Activated CD8-positive, alpha-beta memory T cell treated with anti-CD3 and anti-CD28 coated beads, Interleukin-2, amount 10 ng/mL, durations not matched to agents 7 days and 5 days (primary cell): Measurements from ENCODE around the gene RANBP10. TPM values are rescaled to one million over a fixed set of nuclear protein-coding genes. Genes with fewer than 3 reads are reported as not detected.

Source experiments
- ATAC-seq: fragments of 150-1000 bp; cut with Tn5 transposase; one replicate; pipeline ENCODE4 v1.10.0; 2021; ENCODE audit warnings: moderate library complexity
- CTCF ChIA-PET: fragments of 350-600 bp; sonication (Branson Sonifier 250); formaldehyde crosslinking; loops from one replicate; lab custom pipeline; 2021; ENCODE audit warnings: antibody characterized with exemption; lab: Charles Lee
- DNase-seq: peaks from one replicate; pipeline ENCODE4 v3.0.0-alpha.2; 2020
- H3K27ac Mint-ChIP-seq: one replicate; pipeline ENCODE4 v1.8.0; 2021; ENCODE audit warnings: mild to moderate bottlenecking, mixed read lengths
- H3K27me3 Mint-ChIP-seq: one replicate; pipeline ENCODE4 v1.8.0; 2021; ENCODE audit warnings: mixed read lengths
- H3K36me3 Mint-ChIP-seq: one replicate; pipeline ENCODE4 v1.8.0; 2021; ENCODE audit warnings: mild to moderate bottlenecking, mixed read lengths
- H3K4me1 Mint-ChIP-seq: one replicate; pipeline ENCODE4 v1.8.0; 2021; ENCODE audit warnings: mixed read lengths
- H3K4me3 Mint-ChIP-seq: one replicate; pipeline ENCODE4 v1.8.0; 2021; ENCODE audit warnings: mild to moderate bottlenecking, moderate library complexity, mixed read lengths
- H3K9me3 Mint-ChIP-seq: one replicate; pipeline ENCODE4 v1.8.0; 2022; ENCODE audit warnings: low read depth, mixed read lengths
- total RNA-seq, 2 experiments: library from RNA; stranded (reverse); gene quantifications; one replicate each; pipeline ENCODE4 v1.2.3, GENCODE V29; 2021

Gene RANBP10
- total RNA-seq, 2 experiments from 2014 or later: 21.2 to 23.7 TPM

DNA sequence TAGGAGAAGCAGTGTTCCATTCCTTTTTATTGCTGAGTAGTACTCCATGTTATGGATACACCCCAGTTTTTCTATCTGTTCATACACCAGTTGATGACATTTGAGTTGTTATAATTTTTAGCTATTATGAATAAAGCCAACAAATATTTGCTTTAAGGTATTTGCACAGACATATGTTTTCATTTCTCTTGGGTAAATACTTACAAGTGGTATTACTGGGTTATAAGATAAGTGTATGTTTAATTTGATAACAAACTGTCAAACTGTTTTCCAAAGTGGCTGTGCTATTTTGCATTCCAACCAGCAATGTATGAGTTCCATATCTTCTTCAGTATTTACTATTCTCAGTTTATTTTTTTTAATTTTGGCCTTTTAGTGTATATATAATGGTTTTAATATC lies 59.5 kb downstream of the RANBP10 start:
- Mint-ChIP-seq H3K36me3 (peaks cover 2% of the 10 kb centered on the region), H3K9me3 (no peaks in the 10 kb centered on the region), H3K4me3 (no peak overlapping the region), H3K4me1 (no peaks in the 10 kb centered on the region), H3K27me3 (no peaks in the 10 kb centered on the region), H3K27ac (no peak overlapping the region)
- DNase-seq: no peak
- ATAC-seq: no peak
- CTCF ChIA-PET: no interaction called here

GRCh38 chr16:67741118-67741517 lies 65.2 kb downstream of the RANBP10 start:
- Mint-ChIP-seq H3K27me3 (no peaks in the 10 kb centered on the region), H3K4me3 (no peak overlapping the region), H3K4me1 (no peaks in the 10 kb centered on the region), H3K36me3 (peaks cover 6% of the 10 kb centered on the region), H3K27ac (no peak overlapping the region), H3K9me3 (no peaks in the 10 kb centered on the region)
- no peak for DNase-seq
- ATAC-seq: no peak
- CTCF ChIA-PET: interaction anchor here (1.2 kb wide), 1 partner anchor 75 kb away, joined by 3 read pairs; no protein-coding TSS in a partner anchor

GRCh38 chr16:67740391-67740790 lies 66.0 kb downstream of the RANBP10 start:
- ATAC-seq (no peak), DNase-seq (no peak)
- Mint-ChIP-seq H3K27ac (no peak overlapping the region), H3K36me3 (peaks cover 6% of the 10 kb centered on the region), H3K27me3 (no peaks in the 10 kb centered on the region), H3K4me3 (no peak overlapping the region), H3K9me3 (no peaks in the 10 kb centered on the region), H3K4me1 (no peaks in the 10 kb centered on the region)
- CTCF ChIA-PET: interaction anchor here (1.2 kb wide), 1 partner anchor 75 kb away, joined by 3 read pairs; no protein-coding TSS in a partner anchor

GRCh38 chr16:67736858-67737257 lies 69.5 kb downstream of the RANBP10 start:
- DNase-seq: no peak
- Mint-ChIP-seq H3K4me3 (no peak overlapping the region), H3K36me3 (peaks cover 7% of the 10 kb centered on the region), H3K27me3 (no peaks in the 10 kb centered on the region), H3K27ac (no peak overlapping the region), H3K4me1 (no peaks in the 10 kb centered on the region), H3K9me3 (no peaks in the 10 kb centered on the region)
- no peak for ATAC-seq
- CTCF ChIA-PET: no interaction called here

DNA sequence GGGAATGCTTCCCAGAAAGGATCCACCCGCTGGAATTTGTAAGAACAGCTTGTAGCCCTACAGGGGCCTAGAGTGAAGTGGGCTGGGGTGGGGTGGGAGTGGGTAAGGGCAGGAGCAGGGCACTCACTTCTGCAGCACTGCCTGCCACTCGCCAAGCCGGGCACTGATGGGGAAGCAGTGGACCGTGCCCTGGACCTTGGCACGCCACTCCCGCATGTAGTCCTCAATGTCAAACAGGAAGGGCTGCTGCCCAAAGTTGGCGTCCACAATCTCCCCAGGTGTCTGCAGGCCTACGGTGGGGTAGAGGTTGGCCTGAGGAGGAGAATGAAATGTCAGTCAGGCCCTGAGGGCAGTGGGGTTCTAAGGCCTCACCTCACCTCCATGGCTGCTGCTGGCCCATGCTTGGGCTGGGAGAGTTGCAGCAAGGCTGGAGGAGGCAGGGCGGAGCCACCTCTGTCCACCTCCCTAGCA lies 71.6 kb downstream of the RANBP10 start:
- CTCF ChIA-PET: no interaction called here
- Mint-ChIP-seq H3K4me3 (no peak overlapping the region), H3K36me3 (peaks cover 3% of the 10 kb centered on the region), H3K27me3 (no peaks in the 10 kb centered on the region), H3K4me1 (no peaks in the 10 kb centered on the region), H3K27ac (no peak overlapping the region), H3K9me3 (no peaks in the 10 kb centered on the region)
- DNase-seq (no peak), ATAC-seq (no peak)

GRCh38 chr16:67733734-67734470 lies 72.5 kb downstream of the RANBP10 start:
- Mint-ChIP-seq H3K9me3 (no peaks in the 10 kb centered on the region), H3K27ac (no peak overlapping the region), H3K36me3 (peaks cover 3% of the 10 kb centered on the region), H3K4me3 (no peak overlapping the region), H3K4me1 (no peaks in the 10 kb centered on the region), H3K27me3 (no peaks in the 10 kb centered on the region)
- ATAC-seq (no peak), DNase-seq (no peak)
- CTCF ChIA-PET: no interaction called here

- H3K27me3 Mint-ChIP-seq: no peaks in the 10 kb centered on the region
- DNase-seq: no peak
- peaks cover 3% of the 10 kb centered on the region for H3K36me3 Mint-ChIP-seq
- CTCF ChIA-PET: interaction anchor here (1.4 kb wide), 1 partner anchor 85 kb away, joined by 5 read pairs; no protein-coding TSS in a partner anchor
- H3K4me1 Mint-ChIP-seq: no peaks in the 10 kb centered on the region
- H3K27ac Mint-ChIP-seq: no peak overlapping the region
- ATAC-seq: no peak
- H3K9me3 Mint-ChIP-seq: no peaks in the 10 kb centered on the region
- H3K4me3 Mint-ChIP-seq: no peak overlapping the region
Measured at GRCh38 chr16:67731753-67732095, 74.6 kb downstream of the RANBP10 start.

DNA sequence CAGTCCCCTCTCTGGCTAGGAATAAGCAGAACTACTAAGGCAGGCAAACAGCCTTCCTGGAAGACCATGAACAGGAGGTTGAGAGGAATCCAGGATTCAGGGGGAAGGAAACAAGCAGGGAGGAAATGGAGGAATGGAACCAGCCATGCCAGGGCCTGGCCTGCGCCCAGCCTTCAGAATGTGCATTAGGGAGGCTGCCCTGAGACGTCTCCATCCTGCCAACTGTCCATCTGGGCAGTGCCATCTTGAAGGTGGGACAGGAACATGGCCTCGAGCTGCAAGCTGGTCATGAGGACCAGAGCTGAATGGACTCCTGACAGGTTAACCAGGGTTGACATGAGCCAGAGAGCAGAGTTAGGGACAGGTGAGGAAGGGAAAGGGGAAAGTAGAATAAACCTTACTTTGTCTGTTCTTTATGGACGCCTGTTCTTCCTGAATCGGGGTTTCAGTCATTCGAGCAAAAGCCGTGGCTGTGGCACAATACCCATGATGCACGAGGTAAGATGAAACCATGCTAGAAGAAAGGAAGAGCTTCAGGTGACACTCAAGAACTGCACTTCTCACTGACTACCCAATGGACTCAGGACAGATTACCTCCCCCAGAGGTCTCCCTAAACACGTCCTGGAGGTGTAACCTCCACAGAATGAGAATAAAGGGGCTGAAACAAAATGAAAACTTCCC lies 75.1 kb downstream of the RANBP10 start:
- no peaks in the 10 kb centered on the region for H3K27me3 Mint-ChIP-seq
- CTCF ChIA-PET: no interaction called here
- H3K36me3 Mint-ChIP-seq: peaks cover 1% of the 10 kb centered on the region
- H3K4me1 Mint-ChIP-seq: no peaks in the 10 kb centered on the region
- ATAC-seq (no peak), DNase-seq (no peak)
- no peaks in the 10 kb centered on the region for H3K9me3 Mint-ChIP-seq
- no peak overlapping the region for H3K27ac Mint-ChIP-seq
- no peak overlapping the region for H3K4me3 Mint-ChIP-seq

GRCh38 chr16:67730326-67730725 lies 76.0 kb downstream of the RANBP10 start:
- Mint-ChIP-seq H3K27me3 (no peaks in the 10 kb centered on the region), H3K27ac (no peak overlapping the region), H3K36me3 (peaks cover 1% of the 10 kb centered on the region), H3K4me1 (no peaks in the 10 kb centered on the region), H3K4me3 (no peak overlapping the region), H3K9me3 (no peaks in the 10 kb centered on the region)
- CTCF ChIA-PET: no interaction called here
- ATAC-seq (no peak), DNase-seq (no peak)

DNA sequence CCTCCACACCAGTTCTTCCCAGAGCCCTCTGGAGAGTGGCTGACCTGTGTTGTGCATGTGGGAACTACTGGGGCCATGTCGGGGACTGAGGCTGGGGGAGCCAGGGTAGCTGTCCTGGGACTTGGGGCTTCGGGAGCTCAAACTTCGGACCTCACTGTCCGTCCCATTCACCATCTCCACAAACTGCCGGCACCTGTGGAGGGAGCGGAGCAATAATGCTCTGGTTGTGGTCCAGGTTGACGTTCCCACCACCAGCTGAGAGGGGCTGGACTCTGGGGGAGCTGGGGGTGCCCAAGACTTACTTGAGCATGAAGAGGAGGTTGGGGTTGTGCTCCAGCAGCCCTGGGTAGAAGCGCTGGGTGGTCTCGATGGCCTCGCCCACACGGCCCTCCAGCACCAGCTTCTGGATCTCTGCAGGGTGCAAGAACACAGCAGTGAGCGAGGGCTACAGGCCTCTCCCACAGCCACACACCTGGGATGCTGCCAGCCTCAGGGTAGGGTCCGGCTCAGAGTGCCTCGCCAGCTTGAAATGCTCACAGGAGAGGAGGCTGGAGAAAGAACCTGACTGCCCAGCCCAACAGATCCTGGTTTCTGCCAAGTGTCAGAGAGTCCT lies 76.6 kb downstream of the RANBP10 start:
- DNase-seq (no peak), ATAC-seq (no peak)
- Mint-ChIP-seq H3K4me1 (no peaks in the 10 kb centered on the region), H3K4me3 (no peak overlapping the region), H3K27ac (no peak overlapping the region), H3K27me3 (no peaks in the 10 kb centered on the region), H3K36me3 (peaks cover 2% of the 10 kb centered on the region), H3K9me3 (no peaks in the 10 kb centered on the region)
- CTCF ChIA-PET: no interaction called here

- no peak for DNase-seq
- H3K4me1 Mint-ChIP-seq: no peaks in the 10 kb centered on the region
- CTCF ChIA-PET: interaction anchor here (1.0 to 1.3 kb wide), 2 partner anchors 55 to 88 kb away, joined by 3 to 6 read pairs; no protein-coding TSS in a partner anchor
Measured at GRCh38 chr16:67727521-67728485, 78.6 kb downstream of the RANBP10 start.

DNA sequence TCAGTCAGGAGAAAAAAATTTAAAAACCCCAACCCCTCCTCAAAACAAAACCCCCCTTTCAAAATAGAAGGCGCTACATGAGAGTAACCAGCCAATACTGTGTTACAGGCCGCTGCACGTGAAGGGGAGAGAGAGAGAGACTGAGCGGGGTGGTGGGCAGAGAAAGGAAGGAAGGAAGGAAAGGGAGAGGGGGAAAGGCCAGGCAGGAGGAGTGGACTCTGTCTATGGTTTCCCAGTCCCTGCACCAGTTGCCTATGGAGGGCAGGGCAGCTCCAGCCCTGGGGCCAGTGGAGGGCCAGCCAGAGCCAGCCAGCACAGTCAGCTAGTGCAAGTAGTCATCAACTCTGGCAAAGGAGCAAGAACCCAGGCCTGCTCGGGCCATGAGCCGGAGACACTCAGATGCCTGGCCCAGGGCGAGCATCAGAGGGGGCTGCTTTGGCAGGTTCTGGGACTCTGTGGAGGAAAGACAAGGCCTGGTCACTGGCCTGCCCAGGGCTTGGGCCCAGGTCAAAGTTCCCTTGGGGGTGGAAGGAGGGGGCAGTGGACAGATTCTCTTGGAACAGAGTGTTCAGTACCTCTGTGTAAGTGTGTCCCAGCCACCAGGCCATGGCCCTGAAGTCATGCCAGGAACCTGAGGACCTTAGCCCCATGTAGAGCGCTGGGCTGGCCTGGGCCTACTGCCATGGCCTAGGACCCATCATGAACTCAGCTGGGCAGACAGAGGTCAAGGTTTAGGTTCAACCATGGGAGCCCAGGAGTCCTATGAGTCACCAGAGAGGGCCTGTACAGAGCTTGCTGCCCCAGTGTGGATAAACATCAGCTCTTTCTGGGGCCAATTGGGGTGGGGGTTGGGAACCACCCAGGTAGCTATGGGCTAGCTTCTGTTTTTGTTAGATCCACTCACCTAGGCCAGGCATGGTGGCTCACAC lies 80.0 kb downstream of the RANBP10 start:
- CTCF ChIA-PET: interaction anchor here (1.0 to 2.4 kb wide), 4 partner anchors 53 to 205 kb away, joined by 3 to 10 read pairs (median 4); no protein-coding TSS in a partner anchor
- Mint-ChIP-seq H3K4me3 (no peak overlapping the region), H3K4me1 (no peaks in the 10 kb centered on the region), H3K27ac (no peak overlapping the region), H3K36me3 (peaks cover 4% of the 10 kb centered on the region), H3K9me3 (no peaks in the 10 kb centered on the region), H3K27me3 (no peaks in the 10 kb centered on the region)
- ATAC-seq (no peak), DNase-seq (no peak)

More at GRCh38 chr16:67727521-67728485, 78.6 kb downstream of the RANBP10 start:
- Mint-ChIP-seq H3K4me3 (no peak overlapping the region), H3K36me3 (peaks cover 4% of the 10 kb centered on the region), H3K27ac (no peak overlapping the region), H3K9me3 (no peaks in the 10 kb centered on the region), H3K27me3 (no peaks in the 10 kb centered on the region)
- no peak for ATAC-seq
